Astrocyte (in vitro differentiated cells and primary cell): ENCODE data around the gene ZFYVE26. TPM values are rescaled to one million over a fixed set of nuclear protein-coding genes. Genes with fewer than 3 reads are reported as not detected.
"Not testable (repeated sequence)": the region's sequence is repeated elsewhere in the genome, so short reads cannot be mapped to it uniquely, and the experiment has no call there.

Experiments
- DNase-seq: peaks from one replicate; pipeline ENCODE4 v3.0.0-alpha.2; 2010; ENCODE audit warnings: low read depth
- FAIRE-seq: peaks from 2 replicates; lab custom pipeline; 2011; peaks lifted over from hg19 to GRCh38; lab: Jason Lieb, UNC
- H2AFZ ChIP-seq: 2 replicates; pipeline ENCODE4 v1.6.0; 2012; ENCODE audit warnings: low read depth, low read length, inconsistent platforms
- H3K27ac ChIP-seq: 2 replicates; pipeline ENCODE4 v1.5.1; 2011; ENCODE audit warnings: low read depth, low read length, inconsistent platforms
- H3K27me3 ChIP-seq: 2 replicates; pipeline ENCODE4 v1.6.0; 2011; ENCODE audit warnings: low read length, inconsistent platforms; ENCODE audit not compliant: insufficient read depth
- H3K36me3 ChIP-seq: 2 replicates; pipeline ENCODE4 v1.5.1; 2011; ENCODE audit warnings: low read length, inconsistent platforms; ENCODE audit not compliant: insufficient read depth
- H3K4me1 ChIP-seq: 2 replicates; pipeline ENCODE4 v1.5.1; 2011; ENCODE audit warnings: low read length, inconsistent platforms; ENCODE audit not compliant: insufficient read depth
- H3K4me2 ChIP-seq: 2 replicates; pipeline ENCODE4 v1.6.0; 2012; ENCODE audit warnings: low read length, inconsistent platforms
- H3K4me3 ChIP-seq: 2 replicates; pipeline ENCODE4 v1.5.1; 2011; ENCODE audit warnings: low read depth, mild to moderate bottlenecking, low read length, inconsistent platforms; ENCODE audit not compliant: insufficient read depth
- H3K79me2 ChIP-seq: 2 replicates; pipeline ENCODE4 v1.6.0; 2012; ENCODE audit warnings: mild to moderate bottlenecking, low read length, inconsistent platforms; ENCODE audit not compliant: insufficient read depth
- H3K9ac ChIP-seq: 2 replicates; pipeline ENCODE4 v1.6.0; 2012; ENCODE audit warnings: mild to moderate bottlenecking, low read length, inconsistent platforms
- H3K9me3 ChIP-seq: 2 replicates; pipeline ENCODE4 v1.5.1; 2012; ENCODE audit warnings: low read depth, mild to moderate bottlenecking, low read length, inconsistent platforms; ENCODE audit not compliant: insufficient read depth
- H4K20me1 ChIP-seq: 2 replicates; pipeline ENCODE4 v1.6.0; 2012; ENCODE audit warnings: low read length, inconsistent platforms; ENCODE audit not compliant: insufficient read depth
- H3K27ac Mint-ChIP-seq: one replicate; pipeline ENCODE4 v1.8.0; 2021; ENCODE audit warnings: mild to moderate bottlenecking, mixed read lengths; ENCODE audit not compliant: unreplicated experiment
- H3K27me3 Mint-ChIP-seq: one replicate; pipeline ENCODE4 v1.8.0; 2021; ENCODE audit warnings: low read depth, mixed read lengths; ENCODE audit not compliant: unreplicated experiment
- H3K36me3 Mint-ChIP-seq: one replicate; pipeline ENCODE4 v1.8.0; 2021; ENCODE audit warnings: low read depth, mixed read lengths; ENCODE audit not compliant: unreplicated experiment
- H3K4me1 Mint-ChIP-seq: one replicate; pipeline ENCODE4 v1.8.0; 2021; ENCODE audit warnings: low read depth, mixed read lengths; ENCODE audit not compliant: unreplicated experiment
- H3K4me3 Mint-ChIP-seq: one replicate; pipeline ENCODE4 v1.8.0; 2021; ENCODE audit warnings: mild to moderate bottlenecking, moderate library complexity, mixed read lengths; ENCODE audit not compliant: unreplicated experiment
- H3K9me3 Mint-ChIP-seq: one replicate; pipeline ENCODE4 v1.8.0; 2021; ENCODE audit warnings: mild to moderate bottlenecking, mixed read lengths; ENCODE audit not compliant: unreplicated experiment
- CTCF ChIP-seq: IDR thresholded peaks from 2 replicates; pipeline ENCODE4 v1.5.1; 2011; ENCODE audit warnings: low read depth, mild to moderate bottlenecking, inconsistent platforms, low read length, moderate library complexity; ENCODE audit not compliant: insufficient read depth
- EZH2 ChIP-seq: IDR thresholded peaks from 2 replicates; pipeline ENCODE4 v1.6.1; 2012; ENCODE audit warnings: mild to moderate bottlenecking, low read length, inconsistent platforms; ENCODE audit not compliant: insufficient read depth
- total RNA-seq: library from RNA; stranded (reverse); gene quantifications from 2 replicates; pipeline ENCODE4 v1.2.1, GENCODE V29; 2021

Gene ZFYVE26
- total RNA-seq, 1 donor from 2014 or later: 27.4 TPM

GRCh38 chr14:67719866-67720265, 96.5 kb downstream of the ZFYVE26 start:
- Mint-ChIP-seq H3K4me3 (no peak overlapping the region), H3K4me1 (no peaks in the 10 kb centered on the region), H3K36me3 (no peaks in the 10 kb centered on the region), H3K27ac (no peak overlapping the region), H3K27me3 (peaks cover 20% of the 10 kb centered on the region), H3K9me3 (peaks cover 1% of the 10 kb centered on the region)
- Histone ChIP-seq H3K4me1 (no peaks in the 10 kb centered on the region), H3K4me3 (no peak overlapping the region), H3K9ac (no peak overlapping the region), H3K36me3 (no peaks in the 10 kb centered on the region), H3K27ac (no peak overlapping the region), H4K20me1 (no peaks in the 10 kb centered on the region), H3K9me3 (no peaks in the 10 kb centered on the region), H3K79me2 (no peaks in the 10 kb centered on the region), H2AFZ (no peak overlapping the region), H3K4me2 (no peak overlapping the region), H3K27me3 (peaks cover 15% of the 10 kb centered on the region)
- FAIRE-seq (no peak), DNase-seq (no peak)
- no peak for TF ChIP-seq CTCF
- TF ChIP-seq EZH2: no peak

GRCh38 chr14:67719385-67719784, 97.0 kb downstream of the ZFYVE26 start:
- not testable (repeated sequence) for DNase-seq, H3K27ac Mint-ChIP-seq, H3K9ac ChIP-seq, H3K4me1 ChIP-seq, H3K36me3 ChIP-seq, H2AFZ ChIP-seq, H3K36me3 Mint-ChIP-seq, H3K9me3 ChIP-seq, H3K4me3 ChIP-seq, FAIRE-seq, H4K20me1 ChIP-seq, H3K9me3 Mint-ChIP-seq, H3K79me2 ChIP-seq, H3K27ac ChIP-seq, H3K4me2 ChIP-seq, H3K4me3 Mint-ChIP-seq, H3K4me1 Mint-ChIP-seq
- H3K27me3 Mint-ChIP-seq: peaks cover 20% of the 10 kb centered on the region
- peaks cover 12% of the 10 kb centered on the region for H3K27me3 ChIP-seq

- peaks cover 6% of the 10 kb centered on the region for H3K27me3 ChIP-seq
- DNase-seq: no peak
- no peaks in the 10 kb centered on the region for H3K79me2 ChIP-seq
- Mint-ChIP-seq H3K9me3 (peaks cover 1% of the 10 kb centered on the region), H3K36me3 (no peaks in the 10 kb centered on the region), H3K27me3 (peaks cover 20% of the 10 kb centered on the region), H3K4me3 (no peak overlapping the region), H3K27ac (no peak overlapping the region), H3K4me1 (no peaks in the 10 kb centered on the region)
- H4K20me1 ChIP-seq: no peaks in the 10 kb centered on the region
- no peak for FAIRE-seq
- no peak overlapping the region for H3K27ac ChIP-seq
- TF ChIP-seq EZH2 (no peak), CTCF (no peak)
- H3K9me3 ChIP-seq: no peaks in the 10 kb centered on the region
- no peak overlapping the region for H3K4me3 ChIP-seq
- no peaks in the 10 kb centered on the region for H3K4me1 ChIP-seq
- H3K36me3 ChIP-seq: no peaks in the 10 kb centered on the region
- no peak overlapping the region for H2AFZ ChIP-seq
- H3K9ac ChIP-seq: no peak overlapping the region
- no peak overlapping the region for H3K4me2 ChIP-seq
Measured at GRCh38 chr14:67718265-67718664, 98.1 kb downstream of the ZFYVE26 start.
